B cell (primary cell): ENCODE data around the gene SERTM2. TPM values are rescaled to one million over a fixed set of nuclear protein-coding genes. Genes with fewer than 3 reads are reported as not detected.

ENCODE experiments used
- ATAC-seq: fragments of 200-7000 bp; cut with Tn5 transposase; one replicate; pipeline ENCODE4 v1.10.0; 2021; ENCODE audit warnings: low read depth, mild to moderate bottlenecking, moderate number of reproducible peaks, moderate library complexity
- CTCF ChIA-PET: fragments of 350-600 bp; sonication (Branson Sonifier 250); formaldehyde crosslinking; loops from one replicate; lab custom pipeline; 2021; ENCODE audit warnings: antibody characterized with exemption, inconsistent platforms; lab: Charles Lee
- POLR2A ChIA-PET: fragments of 350-600 bp; sonication (Branson Sonifier 250); formaldehyde crosslinking; loops from one replicate; lab custom pipeline; 2021; ENCODE audit warnings: antibody characterized with exemption; lab: Charles Lee
- DNase-seq: peaks from one replicate; pipeline ENCODE4 v3.0.0; 2013
- H2AFZ ChIP-seq: 2 replicates; pipeline ENCODE4 v1.6.1; 2012; ENCODE audit warnings: mild to moderate bottlenecking, low read depth, low read length; ENCODE audit not compliant: insufficient read depth, poor library complexity, severe bottlenecking
- H3K27ac ChIP-seq, 2 donors: 1 replicate in 1 of 2; 2 replicates in 1 of 2; pipeline ENCODE4 v1.5.1; 2012 to 2013; ENCODE audit warnings: low read length in 2 of 2, mild to moderate bottlenecking in 2 of 2, moderate library complexity in 1 of 2
- H3K27me3 ChIP-seq, 4 experiments: fragments of 200-600 bp in 1 of 4; sonication (generic) in 1 of 4; replicated peaks in 1 of 4; 1 replicate in 2 of 4; 2 replicates in 2 of 4; pipeline versions ENCODE4 v1.6.1 to v1.7.0; 2013 to 2016; ENCODE audit warnings: low read length in 3 of 4, mild to moderate bottlenecking in 2 of 4, mixed read lengths in 1 of 4, moderate library complexity in 1 of 4; ENCODE audit not compliant: insufficient read depth in 4 of 4, control insufficient read depth in 3 of 4; ENCODE audit errors: control extremely low read depth in 1 of 4
- H3K36me3 ChIP-seq, 2 experiments: replicated peaks in 1 of 2; 1 replicate in 1 of 2; 2 replicates in 1 of 2; pipeline versions ENCODE4 v1.6.1 to v1.7.1; 2013; ENCODE audit warnings: low read length in 1 of 2; ENCODE audit not compliant: insufficient read depth in 2 of 2, control insufficient read depth in 1 of 2; ENCODE audit errors: control extremely low read depth in 1 of 2, extremely low read depth in 1 of 2
- H3K4me1 ChIP-seq, 2 donors: fragments of 200-600 bp in 1 of 2; sonication (generic) in 1 of 2; 1 replicate in 1 of 2; 2 replicates in 1 of 2; pipeline versions ENCODE4 v1.5.1 to v1.6.1; 2013 to 2017; ENCODE audit warnings: low read length in 2 of 2; ENCODE audit not compliant: control insufficient read depth in 2 of 2, insufficient read depth in 2 of 2
- H3K4me2 ChIP-seq: replicated peaks from 2 replicates; pipeline ENCODE3; 2012; ENCODE audit warnings: mild to moderate bottlenecking, low read depth, low read length; ENCODE audit not compliant: poor library complexity, severe bottlenecking
- H3K4me3 ChIP-seq, 5 experiments: fragments of 200-600 bp in 1 of 5; sonication (generic) in 1 of 5; 1 replicate in 3 of 5; 2 replicates in 2 of 5; pipeline versions ENCODE4 v1.5.1 to v1.7.0; 2011 to 2016; ENCODE audit warnings: low read length in 4 of 5, mild to moderate bottlenecking in 4 of 5, low read depth in 2 of 5, control low read depth in 1 of 5, moderate library complexity in 1 of 5; ENCODE audit not compliant: insufficient read depth in 1 of 5; ENCODE audit errors: control extremely low read depth in 1 of 5, extremely low read depth in 1 of 5
- H3K79me2 ChIP-seq: fragments of 200-600 bp; sonication (generic); one replicate; pipeline ENCODE4 v1.6.0; 2016; ENCODE audit warnings: low read length; ENCODE audit not compliant: control insufficient read depth, insufficient read depth
- H3K9ac ChIP-seq: fragments of 200-600 bp; sonication (generic); 2 replicates; pipeline ENCODE4 v1.6.1; 2017; ENCODE audit warnings: mild to moderate bottlenecking, low read length, moderate library complexity
- H3K9me3 ChIP-seq, 3 donors: one replicate each; pipeline versions ENCODE4 v1.6.1 to v1.7.1; 2013; ENCODE audit warnings: low read length in 2 of 3; ENCODE audit not compliant: control insufficient read depth in 2 of 3, insufficient read depth in 1 of 3; ENCODE audit errors: control extremely low read depth in 1 of 3
- H4K20me1 ChIP-seq: 2 replicates; pipeline ENCODE4 v1.6.0; 2012; ENCODE audit warnings: mild to moderate bottlenecking, low read length; ENCODE audit not compliant: insufficient read depth, control insufficient read depth, poor library complexity, severe bottlenecking
- H3K27ac Mint-ChIP-seq: one replicate; pipeline ENCODE4 v1.8.0; 2021; ENCODE audit warnings: mixed read lengths
- H3K27me3 Mint-ChIP-seq: one replicate; pipeline ENCODE4 v1.8.0; 2021; ENCODE audit warnings: mixed read lengths
- H3K4me1 Mint-ChIP-seq: one replicate; pipeline ENCODE4 v1.8.0; 2021; ENCODE audit warnings: mixed read lengths
- H3K4me3 Mint-ChIP-seq: one replicate; pipeline ENCODE4 v1.8.0; 2021; ENCODE audit warnings: mixed read lengths
- H3K9me3 Mint-ChIP-seq: one replicate; pipeline ENCODE4 v1.8.0; 2022; ENCODE audit warnings: mixed read lengths; ENCODE audit not compliant: insufficient read depth
- EZH2 ChIP-seq: IDR thresholded peaks from 2 replicates; pipeline ENCODE4 v1.6.1; 2012; ENCODE audit warnings: borderline replicate concordance, low read depth, mild to moderate bottlenecking, moderate library complexity, low read length; ENCODE audit not compliant: insufficient read depth, poor library complexity, severe bottlenecking
- WGBS: methylation state at CpG from one replicate; pipeline ENCODE4 v1.1.5; 2013; ENCODE audit warnings: missing lambda C conversion rate; ENCODE audit not compliant: insufficient coverage; 5-methylcytosine and 5-hydroxymethylcytosine counted together
- intact Hi-C: fragments of 100-400 bp; cut with micrococcal nuclease; formaldehyde crosslinking; loops from one replicate; pipeline ENCODE4 v1.10.0; 2022
- polyA plus RNA-seq: library from polyadenylated mRNA; depleted of rRNA; stranded (reverse); fragments of >200 nt; gene quantifications from 2 replicates; pipeline ENCODE4 v1.2.3, GENCODE V29; 2012
- total RNA-seq, 2 donors: library from RNA; stranded (reverse); fragments of 120-200 nt in 1 of 2; gene quantifications; 1 replicate in 1 of 2; 2 replicates in 1 of 2; pipeline versions ENCODE4 v1.2.3 to v1.2.4, GENCODE V29; 2013 to 2022
- TF ChIP-seq, protein P1 (sequence below): fragments of 200-600 bp; IDR thresholded peaks from one replicate; pipeline ENCODE4 v1.8.0; 2022; ENCODE audit warnings: antibody characterized with exemption, mild to moderate bottlenecking

Gene SERTM2
- total and polyA plus RNA-seq, 2 donors (not counting 1 experiment from before 2014, with no cell fraction given) = not detected

DNA sequence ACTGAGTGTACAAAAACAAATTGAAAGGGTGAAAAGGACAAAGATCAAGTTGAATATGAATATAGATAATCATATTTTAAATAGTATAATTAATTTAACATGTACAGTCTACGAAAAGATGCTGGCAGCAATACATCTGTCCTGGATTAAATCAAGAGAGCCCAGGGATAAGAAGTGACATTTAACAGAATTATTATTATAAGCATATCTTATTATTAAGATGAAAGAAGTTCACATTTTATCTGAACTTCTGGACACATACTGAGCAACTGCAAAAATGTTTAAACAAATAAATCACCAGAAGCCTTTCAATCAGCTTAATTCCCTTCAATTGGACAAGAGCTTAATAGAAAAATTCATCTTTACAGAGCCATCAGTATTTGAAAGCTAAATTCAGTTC, 50.4 kb downstream of the SERTM2 start:
- POLR2A ChIA-PET = no interaction called here
- no peak for DNase-seq
- H3K4me3 Mint-ChIP-seq = no peak overlapping the region
- Histone ChIP-seq H4K20me1 (no peaks in the 10 kb centered on the region), H3K4me3 (no peak overlapping the region), H3K9me3 (no peaks in the 10 kb centered on the region), H3K9ac (no peak overlapping the region), H3K27me3 (no peaks in the 10 kb centered on the region), H3K27ac (no peak overlapping the region), H3K36me3 (no peaks in the 10 kb centered on the region), H3K79me2 (no peaks in the 10 kb centered on the region), H3K4me1 (no peaks in the 10 kb centered on the region), H2AFZ (no peak overlapping the region), H3K4me2 (no peak overlapping the region)
- TF ChIP-seq, protein P1, sequence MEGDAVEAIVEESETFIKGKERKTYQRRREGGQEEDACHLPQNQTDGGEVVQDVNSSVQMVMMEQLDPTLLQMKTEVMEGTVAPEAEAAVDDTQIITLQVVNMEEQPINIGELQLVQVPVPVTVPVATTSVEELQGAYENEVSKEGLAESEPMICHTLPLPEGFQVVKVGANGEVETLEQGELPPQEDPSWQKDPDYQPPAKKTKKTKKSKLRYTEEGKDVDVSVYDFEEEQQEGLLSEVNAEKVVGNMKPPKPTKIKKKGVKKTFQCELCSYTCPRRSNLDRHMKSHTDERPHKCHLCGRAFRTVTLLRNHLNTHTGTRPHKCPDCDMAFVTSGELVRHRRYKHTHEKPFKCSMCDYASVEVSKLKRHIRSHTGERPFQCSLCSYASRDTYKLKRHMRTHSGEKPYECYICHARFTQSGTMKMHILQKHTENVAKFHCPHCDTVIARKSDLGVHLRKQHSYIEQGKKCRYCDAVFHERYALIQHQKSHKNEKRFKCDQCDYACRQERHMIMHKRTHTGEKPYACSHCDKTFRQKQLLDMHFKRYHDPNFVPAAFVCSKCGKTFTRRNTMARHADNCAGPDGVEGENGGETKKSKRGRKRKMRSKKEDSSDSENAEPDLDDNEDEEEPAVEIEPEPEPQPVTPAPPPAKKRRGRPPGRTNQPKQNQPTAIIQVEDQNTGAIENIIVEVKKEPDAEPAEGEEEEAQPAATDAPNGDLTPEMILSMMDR = no peak
- no peak for TF ChIP-seq EZH2
- H3K27me3 Mint-ChIP-seq = no peaks in the 10 kb centered on the region
- CTCF ChIA-PET = no interaction called here
- intact Hi-C loops = no loop called here
- no peak for ATAC-seq
- no peak overlapping the region for H3K27ac Mint-ChIP-seq
- H3K4me1 Mint-ChIP-seq = no peaks in the 10 kb centered on the region
- no peaks in the 10 kb centered on the region for H3K9me3 Mint-ChIP-seq
- WGBS = no CpG with 5 or more reads among the region's 1 CpG

DNA sequence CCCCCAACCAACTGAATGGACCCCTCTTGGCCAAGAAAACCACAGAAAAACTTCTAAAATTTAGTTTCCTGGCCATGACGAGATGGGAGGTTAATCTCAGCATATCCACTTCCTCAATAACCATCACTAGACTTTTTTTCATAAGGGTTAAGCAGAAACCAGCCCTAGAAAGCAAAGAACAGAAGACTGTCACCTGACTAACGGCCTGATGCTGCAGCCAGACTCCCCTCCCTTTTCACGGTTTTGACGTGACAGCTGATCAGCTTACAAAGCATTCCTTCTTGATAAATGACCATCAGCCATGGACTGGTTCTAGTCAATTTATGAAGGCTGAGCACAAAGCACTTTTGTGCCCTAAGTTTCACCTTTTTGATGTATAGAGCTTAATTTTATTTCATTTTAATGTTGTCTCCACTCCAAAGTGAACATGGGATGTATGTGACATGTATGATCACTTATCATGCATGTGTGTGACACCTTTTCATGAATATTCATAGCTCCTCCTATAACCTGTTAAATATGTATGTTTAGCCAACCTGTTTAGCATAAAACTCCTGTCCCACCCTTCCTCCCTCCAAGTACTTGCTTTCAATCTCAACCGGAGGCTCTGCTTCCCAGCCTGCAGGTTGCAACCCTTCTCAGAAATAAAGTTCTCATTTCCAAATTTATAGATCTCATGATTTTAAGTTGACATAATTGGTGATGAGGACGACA, 56.3 kb downstream of the SERTM2 start:
- Mint-ChIP-seq H3K4me3 (no peak overlapping the region), H3K27ac (no peak overlapping the region), H3K27me3 (no peaks in the 10 kb centered on the region), H3K4me1 (no peaks in the 10 kb centered on the region), H3K9me3 (no peaks in the 10 kb centered on the region)
- POLR2A ChIA-PET = no interaction called here
- Histone ChIP-seq H3K27me3 (no peaks in the 10 kb centered on the region), H3K9ac (no peak overlapping the region), H3K36me3 (no peaks in the 10 kb centered on the region), H2AFZ (no peak overlapping the region), H3K9me3 (no peaks in the 10 kb centered on the region), H4K20me1 (no peaks in the 10 kb centered on the region), H3K4me1 (no peaks in the 10 kb centered on the region), H3K27ac (no peak overlapping the region), H3K4me3 (no peak overlapping the region), H3K4me2 (no peak overlapping the region), H3K79me2 (no peaks in the 10 kb centered on the region)
- intact Hi-C loops = no loop called here
- WGBS = 14% methylated on average over 1 of the region's 6 CpGs
- CTCF ChIA-PET = no interaction called here
- no peak for DNase-seq
- ATAC-seq = no peak
- TF ChIP-seq, protein P1 = no peak
- TF ChIP-seq EZH2 = no peak
